Activated CD8-positive, alpha-beta T cell treated with anti-CD3 and anti-CD28 coated beads for 36 hours (primary cell): ENCODE data around the gene AVEN. TPM values are rescaled to one million over a fixed set of nuclear protein-coding genes. Genes with fewer than 3 reads are reported as not detected.

Experiments used
- ATAC-seq: fragments of 200-7000 bp; cut with Tn5 transposase; one replicate; pipeline ENCODE4 v1.10.0; 2021; ENCODE audit warnings: mild to moderate bottlenecking, moderate library complexity
- CTCF ChIA-PET: fragments of 350-600 bp; sonication (Branson Sonifier 250); formaldehyde crosslinking; loops from one replicate; lab custom pipeline; 2021; ENCODE audit warnings: antibody characterized with exemption; lab: Charles Lee
- POLR2A ChIA-PET: fragments of 350-600 bp; sonication (Branson Sonifier 250); formaldehyde crosslinking; loops from one replicate; lab custom pipeline; 2021; ENCODE audit warnings: antibody characterized with exemption; lab: Charles Lee
- DNase-seq: peaks from one replicate; pipeline ENCODE4 v3.0.0-alpha.2; 2020
- H3K27ac Mint-ChIP-seq: one replicate; pipeline ENCODE4 v1.8.0; 2021; ENCODE audit warnings: mild to moderate bottlenecking, mixed read lengths
- H3K27me3 Mint-ChIP-seq: one replicate; pipeline ENCODE4 v1.8.0; 2021; ENCODE audit warnings: mixed read lengths
- H3K36me3 Mint-ChIP-seq: one replicate; pipeline ENCODE4 v1.8.0; 2021; ENCODE audit warnings: low read depth, mixed read lengths
- H3K4me1 Mint-ChIP-seq: one replicate; pipeline ENCODE4 v1.8.0; 2021; ENCODE audit warnings: low read depth, mixed read lengths
- H3K4me3 Mint-ChIP-seq: one replicate; pipeline ENCODE4 v1.8.0; 2021; ENCODE audit warnings: mild to moderate bottlenecking, moderate library complexity, mixed read lengths
- H3K9me3 Mint-ChIP-seq: one replicate; pipeline ENCODE4 v1.8.0; 2021; ENCODE audit warnings: mixed read lengths
- CTCF ChIP-seq: fragments of 200-600 bp; IDR thresholded peaks from one replicate; pipeline ENCODE4 v1.8.0; 2022; ENCODE audit warnings: antibody characterized with exemption, mild to moderate bottlenecking
- intact Hi-C: fragments of 100-400 bp; cut with micrococcal nuclease; formaldehyde crosslinking; loops from one replicate; pipeline ENCODE4 v1.10.0; 2022
- total RNA-seq, 2 experiments: library from RNA; stranded (reverse); gene quantifications; one replicate each; pipeline ENCODE4 v1.2.3, GENCODE V29; 2021

AVEN gene
- total RNA-seq, 2 experiments from 2014 or later, result 8.8 to 13.0 TPM

DNA sequence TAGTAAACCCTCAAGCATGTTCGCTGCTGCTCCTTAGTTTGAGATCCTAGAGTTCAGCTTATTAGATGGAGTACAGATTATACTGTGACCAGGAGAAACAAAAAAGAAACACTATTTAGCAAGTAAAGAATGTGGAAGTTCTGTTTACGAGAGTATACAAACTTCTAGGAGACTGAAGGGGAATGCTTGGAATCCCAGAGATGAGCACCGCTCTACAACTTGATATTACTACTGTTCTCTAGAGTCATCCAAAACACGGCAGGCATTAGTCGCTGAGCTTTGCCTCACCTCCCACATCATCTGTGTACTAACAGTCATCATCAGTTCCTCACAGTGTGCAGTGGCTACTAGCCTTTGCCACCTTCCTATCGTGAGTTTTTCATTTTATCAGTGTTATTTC lies 192.1 kb downstream of the AVEN start:
- H3K4me1 Mint-ChIP-seq, result no peaks in the 10 kb centered on the region
- CTCF ChIA-PET, result no interaction called here
- H3K27ac Mint-ChIP-seq, result no peak overlapping the region
- no peak for TF ChIP-seq CTCF
- POLR2A ChIA-PET, result no interaction called here
- intact Hi-C loops, result no loop called here
- no peak for DNase-seq
- ATAC-seq, result no peak
- no peak overlapping the region for H3K4me3 Mint-ChIP-seq
- peaks cover 2% of the 10 kb centered on the region for H3K27me3 Mint-ChIP-seq
- H3K36me3 Mint-ChIP-seq, result no peaks in the 10 kb centered on the region
- H3K9me3 Mint-ChIP-seq, result no peaks in the 10 kb centered on the region

- intact Hi-C loops, result no loop called here
Measured at GRCh38 chr15:33846142-33846541, 192.9 kb downstream of the AVEN start.

GRCh38 chr15:33844597-33844996 lies 194.4 kb downstream of the AVEN start:
- CTCF ChIA-PET, result no interaction called here
- ATAC-seq, result no peak
- H3K27me3 Mint-ChIP-seq, result peaks cover 6% of the 10 kb centered on the region
- no peaks in the 10 kb centered on the region for H3K36me3 Mint-ChIP-seq
- no peak overlapping the region for H3K27ac Mint-ChIP-seq
- POLR2A ChIA-PET, result no interaction called here
- intact Hi-C loops, result no loop called here
- DNase-seq, result no peak
- TF ChIP-seq CTCF, result no peak
- no peak overlapping the region for H3K4me3 Mint-ChIP-seq
- H3K9me3 Mint-ChIP-seq, result no peaks in the 10 kb centered on the region
- H3K4me1 Mint-ChIP-seq, result no peaks in the 10 kb centered on the region

More at GRCh38 chr15:33846142-33846541, 192.9 kb downstream of the AVEN start:
- H3K36me3 Mint-ChIP-seq, result no peaks in the 10 kb centered on the region
- CTCF ChIA-PET, result no interaction called here
- no peak for TF ChIP-seq CTCF
- DNase-seq, result no peak
- H3K9me3 Mint-ChIP-seq, result no peaks in the 10 kb centered on the region
- ATAC-seq, result no peak
- no peaks in the 10 kb centered on the region for H3K4me1 Mint-ChIP-seq
- H3K4me3 Mint-ChIP-seq, result no peak overlapping the region
- H3K27me3 Mint-ChIP-seq, result peaks cover 2% of the 10 kb centered on the region
- POLR2A ChIA-PET, result no interaction called here
- H3K27ac Mint-ChIP-seq, result no peak overlapping the region

DNA sequence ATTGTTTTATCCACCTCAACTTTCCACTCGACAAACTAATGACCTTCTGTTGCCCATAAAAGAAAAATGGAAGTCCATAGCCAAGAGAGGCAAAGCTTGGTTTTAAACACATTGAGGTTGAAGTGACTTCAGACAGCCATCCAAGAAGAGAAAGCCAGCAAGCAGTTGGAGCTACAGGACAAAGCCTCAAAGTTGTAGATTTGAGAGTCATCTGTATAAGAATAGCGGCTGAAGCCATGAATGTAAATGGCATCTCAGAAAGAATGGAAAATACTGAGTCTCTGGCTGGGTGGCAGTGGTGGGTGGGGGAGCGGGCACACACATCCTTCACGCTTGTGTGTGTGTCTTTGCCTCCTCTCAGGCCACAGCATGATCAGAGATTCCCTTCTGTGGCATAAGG lies 194.8 kb downstream of the AVEN start:
- Mint-ChIP-seq H3K4me1 (no peaks in the 10 kb centered on the region), H3K27ac (no peak overlapping the region), H3K36me3 (no peaks in the 10 kb centered on the region), H3K27me3 (peaks cover 6% of the 10 kb centered on the region), H3K4me3 (no peak overlapping the region), H3K9me3 (no peaks in the 10 kb centered on the region)
- POLR2A ChIA-PET, result no interaction called here
- TF ChIP-seq CTCF, result no peak
- DNase-seq (no peak), ATAC-seq (no peak)
- intact Hi-C loops, result no loop called here
- CTCF ChIA-PET, result no interaction called here

DNA sequence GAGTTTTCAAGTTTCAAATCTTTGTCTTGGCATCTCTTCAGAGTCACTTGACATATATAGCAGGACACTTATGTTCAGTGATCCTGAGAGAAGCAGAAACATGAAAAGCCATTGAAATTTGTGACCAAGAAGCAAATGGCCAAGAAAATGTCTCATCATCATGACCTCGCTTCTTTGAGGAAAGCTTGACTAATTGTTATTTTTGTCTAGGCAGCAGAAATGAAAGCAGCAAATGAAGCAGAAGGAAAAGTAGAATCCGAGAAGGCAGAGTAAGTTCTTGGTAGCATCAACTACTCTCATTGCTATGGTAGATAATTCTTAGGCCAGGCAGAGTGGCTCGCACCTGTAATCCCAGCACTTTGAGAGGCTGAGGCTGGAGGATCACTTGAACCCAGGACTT lies 198.4 kb downstream of the AVEN start:
- ChIA-PET CTCF (no interaction called here), POLR2A (no interaction called here)
- Mint-ChIP-seq H3K4me1 (no peaks in the 10 kb centered on the region), H3K9me3 (no peaks in the 10 kb centered on the region), H3K36me3 (no peaks in the 10 kb centered on the region), H3K4me3 (no peak overlapping the region), H3K27me3 (peaks cover 8% of the 10 kb centered on the region), H3K27ac (no peak overlapping the region)
- no peak for TF ChIP-seq CTCF
- intact Hi-C loops, result no loop called here
- ATAC-seq (no peak), DNase-seq (no peak)
